NCI-H748 treated with DMSO at 0.1 percent for 48 hours (cell line): ENCODE measurements around the gene DHRSX.
"Not testable (repeated sequence)": the region's sequence is repeated elsewhere in the genome, so short reads cannot be mapped to it uniquely, and the experiment has no call there.

Source experiments
- DNase-seq: peaks from one replicate; lab custom pipeline; 2025; lab: John Stamatoyannopoulos, UW

DHRSX gene

DNA sequence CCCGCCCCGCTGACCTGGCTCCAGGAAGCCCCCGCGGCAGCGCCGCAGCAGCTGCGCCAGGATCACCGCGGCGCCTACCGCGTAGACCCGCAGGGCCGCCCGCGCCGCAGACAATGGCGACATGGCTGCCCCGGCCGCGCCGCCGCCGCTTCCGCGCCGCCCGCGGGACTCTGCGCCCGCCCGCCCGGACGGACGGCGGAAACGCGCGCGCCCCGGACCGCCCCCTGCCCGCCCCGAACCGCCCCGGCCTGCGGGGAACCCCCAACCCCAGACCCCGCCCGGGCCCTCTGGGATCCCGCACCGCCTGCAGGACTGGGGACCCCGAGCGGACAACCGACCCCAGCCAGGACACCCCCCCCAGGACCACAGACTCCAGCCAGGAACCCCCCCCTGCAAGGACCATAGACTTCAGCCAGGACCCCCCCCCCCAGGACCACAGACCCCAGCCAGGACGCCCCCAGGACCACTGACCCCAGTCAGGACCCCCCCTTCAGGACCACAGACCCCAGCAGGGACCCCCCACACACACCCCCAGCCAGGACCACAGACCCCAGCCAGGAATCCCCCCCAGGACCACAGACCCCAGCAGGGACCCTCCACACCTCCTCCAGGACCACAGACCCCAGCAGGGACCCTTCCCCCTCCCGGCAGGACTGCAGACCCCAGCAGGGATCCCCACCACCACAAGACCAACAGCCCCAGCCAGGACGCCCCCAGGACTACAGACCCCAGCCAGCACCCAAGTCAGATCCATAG lies at the start of gene DHRSX, which contains the start of gene ZBED1:
DHRSX (minus strand) TSS at position 174 of the 756 bp plus-strand sequence; CDS start at position 123, 51 bp downstream.
ZBED1 (minus strand) TSS at position 174 of the 756 bp plus-strand sequence. CDS start 10,257 bp downstream, outside the sequence.
- DNase-seq = no peak

GRCh38 chrX:2549876-2550275 lies 49.1 kb upstream of the DHRSX start:
- DNase-seq = peak; percentile 63

GRCh38 chrX:2548711-2549423 lies 48.1 kb upstream of the DHRSX start:
- no peak for DNase-seq

DNA sequence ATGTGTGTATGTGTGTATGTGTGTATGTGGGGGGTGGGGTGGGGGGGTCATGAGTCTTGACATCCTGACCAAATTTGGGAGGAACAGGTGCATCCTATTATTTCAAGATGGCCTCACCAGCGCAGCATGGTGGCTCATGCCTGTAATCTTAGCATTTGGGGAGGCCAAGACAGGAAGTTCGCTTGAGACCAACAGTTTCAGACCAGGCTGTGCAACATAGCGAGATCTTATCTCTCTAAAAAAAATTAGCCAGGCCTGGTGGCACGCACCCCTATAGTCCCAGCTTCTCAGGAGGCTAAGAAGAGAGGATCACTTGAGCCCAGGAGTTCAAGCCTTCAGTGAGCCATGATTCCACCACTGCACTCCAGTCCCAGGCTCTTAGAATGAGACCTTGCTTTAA lies 47.0 kb upstream of the DHRSX start:
- no peak for DNase-seq

DNA sequence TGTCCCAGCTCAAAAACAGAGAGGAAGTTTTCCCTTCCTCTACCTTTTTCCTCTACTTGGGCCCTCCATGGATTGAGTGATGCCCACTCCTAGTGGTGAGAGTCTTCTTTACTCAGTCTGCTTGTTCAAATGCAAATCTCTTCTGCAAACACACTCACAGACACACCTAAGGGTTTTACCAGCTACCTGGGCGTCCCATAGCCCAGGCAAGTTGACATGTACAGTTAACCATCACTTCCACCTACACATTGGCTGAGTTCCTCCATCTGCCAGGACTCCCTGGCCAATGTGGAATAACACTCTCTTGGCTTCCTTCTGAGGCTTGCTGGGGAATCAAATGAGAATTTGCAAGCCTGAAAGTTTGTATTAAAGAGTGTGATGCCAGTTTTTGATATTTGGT lies 45.7 kb upstream of the DHRSX start:
- DNase-seq = no peak

DNA sequence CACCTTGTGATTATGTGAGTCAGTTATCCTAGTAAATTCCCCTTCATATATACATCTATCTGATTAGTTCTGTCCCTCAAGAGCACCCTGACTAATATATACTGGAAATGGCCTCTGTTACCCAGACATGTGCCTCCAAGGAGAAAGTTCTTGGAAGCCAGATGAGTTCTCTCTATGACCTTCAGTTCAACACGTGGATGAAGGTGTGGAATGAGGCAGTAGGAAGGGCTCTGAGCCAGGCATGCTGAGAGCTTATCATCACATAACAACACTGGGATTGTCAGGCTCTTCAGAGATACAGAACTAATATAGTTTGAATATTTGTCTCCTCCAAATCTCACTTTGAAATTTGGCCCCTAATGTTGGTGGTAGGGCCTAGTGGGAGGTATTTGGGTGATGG lies 44.4 kb upstream of the DHRSX start:
- no peak for DNase-seq

GRCh38 chrX:2542826-2543521 lies 42.2 kb upstream of the DHRSX start:
- DNase-seq = no peak

DNA sequence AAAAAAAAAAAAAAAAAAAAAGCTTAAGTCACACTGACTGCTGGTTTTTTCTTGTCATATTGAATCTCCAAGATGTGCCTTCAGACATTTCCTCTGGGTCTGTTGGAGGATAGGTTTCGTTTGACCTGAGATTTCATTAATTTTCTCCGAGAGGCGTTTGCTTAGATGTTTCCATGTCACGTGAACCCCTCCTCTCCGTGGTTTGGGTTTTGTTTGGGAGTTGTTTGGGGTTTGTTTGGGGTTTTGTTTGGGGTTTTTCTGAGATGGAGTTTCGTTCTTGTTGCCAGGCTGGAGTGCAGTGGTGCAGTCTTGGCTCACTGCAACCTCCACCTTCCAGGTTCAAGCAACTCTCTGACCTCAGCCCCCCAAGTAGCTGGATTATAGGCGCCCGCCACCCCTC lies 40.8 kb upstream of the DHRSX start:
- DNase-seq = no peak

DNA sequence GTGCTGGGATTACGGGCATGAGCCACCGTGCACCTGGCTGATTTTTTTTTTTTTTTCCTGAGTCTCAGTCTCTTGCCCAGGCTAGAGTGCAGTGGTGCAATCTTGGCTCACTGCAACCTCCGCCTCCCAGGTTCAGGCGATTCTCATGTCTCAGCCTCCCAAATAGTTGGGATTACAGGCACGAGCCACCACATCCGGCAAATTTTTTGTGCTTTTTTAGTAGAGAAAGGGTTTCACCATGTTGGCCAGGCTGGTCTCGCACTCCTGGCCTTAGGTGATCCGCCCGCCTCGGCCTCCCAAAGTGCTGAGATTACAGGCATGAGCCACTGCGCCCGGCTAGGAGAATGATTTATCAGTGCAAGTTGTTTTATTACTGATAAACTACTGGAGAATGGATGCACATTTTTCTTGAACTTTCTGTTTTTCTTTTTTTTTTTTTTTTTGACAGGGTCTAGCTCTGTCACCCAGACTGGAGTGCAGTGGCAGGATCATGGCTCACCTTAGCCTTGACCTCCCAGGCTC lies 39.7 kb upstream of the DHRSX start:
- DNase-seq = no peak

GRCh38 chrX:2539586-2539985 lies 38.8 kb upstream of the DHRSX start:
- DNase-seq = no peak

- no peak for DNase-seq
Observed at GRCh38 chrX:2538031-2538757, 37.4 kb upstream of the DHRSX start.

DNA sequence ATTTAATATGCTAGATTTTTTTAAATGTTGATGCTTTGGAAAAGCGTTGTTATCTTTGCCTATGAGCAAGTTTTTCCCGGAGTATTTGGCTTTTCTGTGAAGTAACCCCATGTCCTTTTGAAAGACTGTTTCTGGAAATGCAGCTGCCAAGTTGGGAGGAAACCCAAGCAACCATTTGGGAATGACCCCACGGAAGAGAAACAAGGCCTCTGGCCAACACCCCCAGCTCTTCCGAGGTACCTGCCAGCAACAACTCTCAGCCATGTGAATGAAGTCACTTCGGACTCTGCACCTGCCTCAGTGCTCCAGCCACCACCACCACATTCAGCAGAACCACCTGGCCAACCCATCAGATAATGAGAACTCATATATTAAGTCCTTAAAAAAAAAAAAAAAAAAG lies 36.2 kb upstream of the DHRSX start:
- no peak for DNase-seq

GRCh38 chrX:2536141-2536540 lies 35.4 kb upstream of the DHRSX start:
- DNase-seq = no peak

DNA sequence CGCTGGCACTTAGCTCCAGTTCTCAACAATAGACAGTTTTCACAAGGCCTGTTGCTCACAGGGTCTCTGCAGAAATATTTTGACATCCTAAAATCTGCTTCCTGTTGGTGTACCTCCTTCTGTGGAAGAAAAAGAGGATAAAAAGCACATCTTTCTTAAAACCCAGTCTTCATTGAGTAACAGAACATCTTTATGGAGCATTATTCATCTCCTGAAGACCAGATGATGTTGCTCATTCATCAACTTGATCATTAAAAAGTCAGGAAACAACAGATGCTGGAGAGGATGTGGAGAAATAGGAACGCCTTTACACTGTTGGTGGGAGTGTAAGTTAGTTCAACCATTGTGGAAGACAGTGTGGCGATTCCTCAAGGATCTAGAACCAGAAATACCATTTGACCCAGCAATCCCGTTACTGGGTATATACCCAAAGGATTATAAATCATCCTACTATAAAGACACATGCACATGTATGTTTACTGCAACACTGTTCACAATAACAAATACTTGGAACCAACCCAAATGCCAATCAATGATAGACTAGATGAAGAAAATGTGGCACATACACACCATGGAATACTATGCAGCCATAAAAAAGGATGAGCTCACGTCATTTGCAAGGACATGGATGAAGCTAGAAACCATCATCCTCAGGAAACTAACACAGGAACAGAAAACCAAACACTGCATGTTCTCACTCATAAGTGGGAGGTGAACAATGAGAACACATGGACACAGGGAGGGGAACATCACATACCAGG lies 33.7 kb upstream of the DHRSX start:
- not testable (repeated sequence) for DNase-seq

DNA sequence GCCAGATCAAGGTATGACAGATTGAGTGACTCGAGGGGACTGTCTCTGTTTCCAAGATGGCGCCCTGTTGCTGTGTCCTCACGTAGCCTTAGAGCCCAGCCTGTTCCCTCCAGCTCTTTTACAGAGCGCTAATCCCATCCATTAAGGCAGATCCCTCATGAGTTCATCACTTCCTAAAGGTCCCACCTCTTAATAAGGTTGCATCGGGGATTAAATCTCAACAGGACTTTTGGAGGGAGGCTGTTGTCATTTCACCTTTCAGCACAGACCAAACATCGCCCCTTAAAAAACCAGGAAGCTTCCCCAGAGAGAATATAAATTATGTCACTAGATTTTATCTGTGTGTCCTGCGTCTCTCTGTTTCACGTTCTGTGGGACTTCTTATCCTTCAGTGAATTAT lies 32.6 kb upstream of the DHRSX start:
- no peak for DNase-seq

DNA sequence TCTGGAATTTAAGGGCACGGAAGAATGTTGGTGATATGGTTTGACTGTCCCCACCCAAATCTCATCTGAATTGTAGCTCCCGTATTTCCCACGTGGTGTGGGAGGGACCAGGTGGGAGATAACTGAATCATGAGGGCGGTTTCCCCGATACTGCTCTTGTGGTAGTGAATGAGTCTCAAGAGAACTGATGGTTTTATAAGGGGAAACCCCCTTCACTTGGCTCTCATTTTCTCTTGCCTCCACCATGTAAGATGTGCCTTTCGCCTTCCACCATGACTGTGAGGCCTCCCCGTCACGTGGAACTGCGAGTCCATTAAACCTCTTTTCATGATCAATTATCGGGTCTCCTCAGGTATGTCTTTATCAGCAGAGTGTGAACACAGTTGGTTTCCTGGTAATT lies 25.6 kb upstream of the DHRSX start:
- no peak for DNase-seq

DNA sequence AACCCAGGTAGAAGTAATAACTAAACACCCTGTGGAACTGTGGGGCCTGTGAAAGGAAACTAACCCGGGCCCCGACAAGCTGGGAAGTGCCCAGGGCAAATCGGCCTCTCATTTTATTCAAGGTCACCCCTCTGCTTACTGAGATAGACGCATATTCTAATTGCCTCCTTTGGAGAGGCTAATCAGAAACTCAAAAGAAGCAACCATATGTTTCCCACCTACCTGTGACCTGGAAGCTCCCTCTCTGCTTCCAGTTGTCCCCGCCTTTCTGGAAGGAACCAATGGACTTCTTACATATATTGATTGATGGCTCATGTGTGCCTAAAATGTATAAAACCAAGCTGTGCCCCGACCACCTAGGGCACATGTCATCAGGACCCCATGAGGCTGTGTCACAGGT lies 23.1 kb upstream of the DHRSX start:
- no peak for DNase-seq

DNA sequence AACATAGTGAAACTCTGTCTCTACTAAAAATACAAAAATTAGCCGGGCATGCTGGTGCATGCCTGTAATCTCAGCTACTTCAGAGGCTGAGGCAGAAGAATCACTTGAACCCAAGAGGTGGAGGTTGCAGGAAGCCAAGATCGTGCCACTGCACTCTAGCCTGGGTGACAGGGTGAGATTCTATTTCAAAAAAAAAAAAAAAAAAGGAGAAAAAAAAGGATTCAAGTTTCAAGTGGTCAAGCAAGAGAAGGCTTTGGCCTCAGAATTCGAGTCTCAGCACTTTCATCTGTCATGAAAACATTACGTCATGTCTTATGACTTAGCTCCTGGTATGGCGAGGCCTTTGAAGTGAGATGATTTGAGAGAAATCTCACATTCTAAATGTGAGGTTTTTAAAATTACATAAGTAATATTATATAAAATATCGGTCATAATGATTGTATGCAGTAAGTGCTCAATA lies 21.2 kb upstream of the DHRSX start:
- DNase-seq = no peak

DNA sequence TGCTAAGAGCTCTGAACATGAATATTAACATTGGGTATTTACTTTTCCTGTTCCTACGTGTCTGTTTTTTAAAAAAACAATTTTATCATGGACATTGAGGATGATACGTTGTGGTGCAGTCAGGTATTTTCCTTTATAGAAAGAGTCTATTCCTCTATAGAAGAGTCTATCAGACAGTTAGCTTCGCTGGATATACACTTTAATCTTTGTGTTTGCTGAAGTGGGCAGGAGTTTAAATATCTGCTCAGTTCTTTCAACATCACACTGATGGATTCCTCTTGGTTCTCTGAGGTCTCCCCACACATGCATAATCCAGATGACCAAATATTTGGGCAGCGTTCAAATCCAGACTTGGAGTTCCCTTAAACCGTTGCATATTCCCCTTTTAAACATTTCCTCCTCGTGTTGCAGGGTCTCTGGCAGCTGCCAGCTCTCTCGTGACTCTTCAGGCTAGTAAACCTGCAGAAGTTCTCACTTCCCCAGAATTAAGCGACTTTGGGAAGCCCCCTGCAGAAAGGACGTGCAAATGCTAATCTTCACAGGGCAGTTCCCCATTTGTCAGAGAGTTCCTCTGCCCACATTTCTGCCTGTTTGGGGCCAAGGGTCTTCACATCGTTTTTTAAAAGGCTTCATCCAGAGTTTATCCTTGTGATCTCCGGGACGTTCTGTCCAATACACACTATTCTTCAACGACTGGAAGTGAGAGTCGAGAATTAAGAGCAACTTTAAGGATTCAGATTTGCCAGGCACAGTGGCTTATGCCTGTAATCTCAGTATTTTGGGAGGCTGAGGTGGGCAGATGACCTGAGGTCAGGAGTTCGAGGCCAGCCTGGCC lies 20.5 kb upstream of the DHRSX start:
- DNase-seq = no peak

GRCh38 chrX:2520539-2520938 lies 19.8 kb upstream of the DHRSX start:
- DNase-seq = no peak
